Stimulated activated CD8-positive, alpha-beta memory T cell treated with anti-CD3 and anti-CD28 coated beads, Interleukin-4, amount 100 ng/mL, for 1 hour (primary cell): Measurements from ENCODE around the gene SF3B6.
"Not testable (repeated sequence)": the region's sequence is repeated elsewhere in the genome, so short reads cannot be mapped to it uniquely, and the experiment has no call there.

Source experiments
- DNase-seq, 2 donors: peaks; one replicate each; pipeline ENCODE4 v3.0.0-alpha.2; 2020; ENCODE audit warnings: low read depth in 2 of 2, low spot score in 1 of 2

SF3B6 gene

GRCh38 chr2:24052951-24053350, 23.2 kb downstream of the SF3B6 start:
- no peak for DNase-seq

- DNase-seq = no peak
Measured at GRCh38 chr2:24051833-24052232, 24.3 kb downstream of the SF3B6 start.

- no peak for DNase-seq
Measured at GRCh38 chr2:24050041-24050979, 25.8 kb downstream of the SF3B6 start.

GRCh38 chr2:24049485-24050021, 26.6 kb downstream of the SF3B6 start, which contains the start of gene FKBP1B:
Gene FKBP1B (plus strand): TSS chr2:24049741. CDS start chr2:24049850, 109 bp downstream.
- DNase-seq = no peak

- DNase-seq = no peak
Measured at GRCh38 chr2:24048769-24049484, 27.2 kb downstream of the SF3B6 start.

- DNase-seq = no peak
Measured at GRCh38 chr2:24047703-24048033, 28.5 kb downstream of the SF3B6 start.

- peak; percentile 87 to 89 for DNase-seq
Measured at GRCh38 chr2:24046930-24047702, 29.0 kb downstream of the SF3B6 start, which contains the start of gene WDCP. Gene WDCP (minus strand): TSS chr2:24047391. CDS start chr2:24039494, 7,897 bp downstream.

- DNase-seq = no peak
Measured at GRCh38 chr2:24046599-24046929, 29.6 kb downstream of the SF3B6 start.

GRCh38 chr2:24045511-24046508, 30.3 kb downstream of the SF3B6 start:
- no peak for DNase-seq

GRCh38 chr2:24043133-24043532, 33.0 kb downstream of the SF3B6 start:
- not testable (repeated sequence) for DNase-seq

GRCh38 chr2:24040511-24040910, 35.6 kb downstream of the SF3B6 start:
- no peak for DNase-seq

GRCh38 chr2:24038786-24039499, 37.2 kb downstream of the SF3B6 start:
- DNase-seq = no peak

- DNase-seq = no peak
Measured at GRCh38 chr2:24026233-24026632, 49.9 kb downstream of the SF3B6 start.

- no peak for DNase-seq
Measured at GRCh38 chr2:24024996-24025663, 51.0 kb downstream of the SF3B6 start.

GRCh38 chr2:24024018-24024417, 52.1 kb downstream of the SF3B6 start:
- DNase-seq = no peak

- no peak for DNase-seq
Measured at GRCh38 chr2:24022975-24023575, 53.1 kb downstream of the SF3B6 start.

GRCh38 chr2:24022324-24022974, 53.7 kb downstream of the SF3B6 start:
- DNase-seq = no peak
